OCI-LY1 (cell line): ENCODE results near the gene ERAL1.

Experiments
- EZH2 ChIP-seq: fragments of 200-600 bp; sonication (generic), shearing (Covaris generic); IDR thresholded peaks from 2 replicates; pipeline ENCODE4 v1.8.0; 2017; ENCODE audit warnings: borderline replicate concordance, mixed run types, mild to moderate bottlenecking, antibody characterized with exemption, low read length, moderate library complexity, mixed read lengths
- TF ChIP-seq, protein P1 (sequence below): fragments of 200-600 bp; sonication (generic), shearing (Covaris generic); IDR thresholded peaks from 2 replicates; pipeline ENCODE4 v1.5.1; 2017; ENCODE audit warnings: mild to moderate bottlenecking, antibody characterized with exemption, low read length, moderate library complexity, mixed read lengths

DNA sequence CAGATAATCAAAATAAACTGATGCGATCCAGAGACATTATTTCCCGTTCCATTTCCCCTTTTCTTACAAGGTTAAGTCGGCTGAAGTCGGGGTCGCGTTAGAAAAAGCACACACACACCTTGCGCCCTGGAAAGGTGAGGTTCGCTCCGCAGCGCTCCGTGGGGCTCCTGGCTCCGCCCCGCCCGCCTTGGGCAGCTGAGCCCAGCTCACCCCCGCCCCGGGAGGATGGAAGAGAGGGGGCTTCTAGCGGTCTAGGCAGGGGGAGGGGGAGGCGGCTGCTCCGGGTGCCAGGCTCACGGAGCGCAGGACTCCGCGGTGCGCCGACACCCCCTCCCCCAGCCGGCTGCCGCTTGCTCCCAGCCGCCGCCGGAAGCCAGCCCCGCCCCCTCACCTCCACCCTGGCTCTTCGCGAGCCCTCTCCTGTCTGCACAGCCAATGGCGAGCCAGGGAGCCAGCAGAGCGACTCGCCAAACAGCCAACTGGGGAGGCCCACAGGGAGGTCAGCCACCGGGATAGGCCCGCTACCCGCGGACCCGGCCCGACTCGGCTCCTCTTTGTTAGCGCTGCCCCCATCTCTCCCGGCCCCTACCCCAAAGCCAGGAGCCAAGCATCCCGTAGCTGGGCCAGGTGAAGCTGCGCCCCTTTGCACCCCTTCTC, 42.6 kb upstream of the ERAL1 start:
- TF ChIP-seq, protein P1, sequence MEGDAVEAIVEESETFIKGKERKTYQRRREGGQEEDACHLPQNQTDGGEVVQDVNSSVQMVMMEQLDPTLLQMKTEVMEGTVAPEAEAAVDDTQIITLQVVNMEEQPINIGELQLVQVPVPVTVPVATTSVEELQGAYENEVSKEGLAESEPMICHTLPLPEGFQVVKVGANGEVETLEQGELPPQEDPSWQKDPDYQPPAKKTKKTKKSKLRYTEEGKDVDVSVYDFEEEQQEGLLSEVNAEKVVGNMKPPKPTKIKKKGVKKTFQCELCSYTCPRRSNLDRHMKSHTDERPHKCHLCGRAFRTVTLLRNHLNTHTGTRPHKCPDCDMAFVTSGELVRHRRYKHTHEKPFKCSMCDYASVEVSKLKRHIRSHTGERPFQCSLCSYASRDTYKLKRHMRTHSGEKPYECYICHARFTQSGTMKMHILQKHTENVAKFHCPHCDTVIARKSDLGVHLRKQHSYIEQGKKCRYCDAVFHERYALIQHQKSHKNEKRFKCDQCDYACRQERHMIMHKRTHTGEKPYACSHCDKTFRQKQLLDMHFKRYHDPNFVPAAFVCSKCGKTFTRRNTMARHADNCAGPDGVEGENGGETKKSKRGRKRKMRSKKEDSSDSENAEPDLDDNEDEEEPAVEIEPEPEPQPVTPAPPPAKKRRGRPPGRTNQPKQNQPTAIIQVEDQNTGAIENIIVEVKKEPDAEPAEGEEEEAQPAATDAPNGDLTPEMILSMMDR: no peak
- TF ChIP-seq EZH2: no peak
